ES-I3 (cell line): ENCODE results near the gene OR8K1.

ENCODE experiments used
- H3K36me3 ChIP-seq: 2 replicates; pipeline ENCODE4 v1.6.1; 2013; ENCODE audit warnings: mild to moderate bottlenecking, low read length, control low read depth, moderate library complexity; ENCODE audit not compliant: insufficient read depth
- H3K4me1 ChIP-seq: 2 replicates; pipeline ENCODE4 v1.6.1; 2013; ENCODE audit warnings: mild to moderate bottlenecking, control low read depth, low read length; ENCODE audit not compliant: insufficient read depth
- H3K9ac ChIP-seq: 2 replicates; pipeline ENCODE4 v1.6.1; 2013; ENCODE audit warnings: low read depth, mild to moderate bottlenecking, low read length, moderate library complexity
- H3K9me3 ChIP-seq: 2 replicates; pipeline ENCODE4 v1.6.1; 2013; ENCODE audit warnings: mild to moderate bottlenecking, low read length, moderate library complexity; ENCODE audit not compliant: control insufficient read depth, insufficient read depth

The OR8K1 gene

GRCh38 chr11:56345739-56346138 lies at the start of gene OR8K1:
Gene OR8K1, plus strand, starts transcription at chr11:56346039. Its CDS starts 0 bp downstream, at chr11:56346039.
- no peak within 1 kb of the TSS for H3K9ac ChIP-seq
- H3K36me3 ChIP-seq = no peaks in the 10 kb centered on the region
- H3K9me3 ChIP-seq = no peaks in the 10 kb centered on the region; the same call in 1 of the 2 replicates
- H3K4me1 ChIP-seq = peaks cover 3% of the 10 kb centered on the region; the same call in 1 of the 2 replicates

DNA sequence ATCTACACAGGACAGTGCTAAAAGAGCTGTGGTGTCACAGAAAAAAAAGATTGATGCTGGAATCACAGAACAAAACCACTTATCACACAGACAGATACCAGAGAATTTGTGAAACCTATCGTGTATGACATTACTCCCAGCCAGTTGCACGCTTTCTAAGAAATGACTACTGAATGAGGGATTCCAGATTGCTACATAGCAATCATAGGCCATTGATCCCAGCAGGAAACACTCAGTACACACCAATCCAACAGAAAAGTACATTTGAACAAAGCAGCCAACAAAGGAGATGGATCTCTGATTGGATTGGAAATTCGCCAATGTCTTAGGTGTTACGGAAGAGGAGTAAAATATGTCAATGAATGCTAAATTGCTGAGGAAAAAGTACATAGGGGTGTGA lies 48.9 kb upstream of the OR8K1 start:
- Histone ChIP-seq H3K4me1 (no peaks in the 10 kb centered on the region), H3K9me3 (no peaks in the 10 kb centered on the region)

GRCh38 chr11:56307836-56308235 lies 38.0 kb upstream of the OR8K1 start:
- no peaks in the 10 kb centered on the region for H3K4me1 ChIP-seq
- no peaks in the 10 kb centered on the region for H3K9me3 ChIP-seq
- H3K9ac ChIP-seq = no peak overlapping the region
- H3K36me3 ChIP-seq = no peaks in the 10 kb centered on the region

More for the DNA sequence above, 48.9 kb upstream of the OR8K1 start:
- Histone ChIP-seq H3K9ac (no peak overlapping the region), H3K36me3 (no peaks in the 10 kb centered on the region)

DNA sequence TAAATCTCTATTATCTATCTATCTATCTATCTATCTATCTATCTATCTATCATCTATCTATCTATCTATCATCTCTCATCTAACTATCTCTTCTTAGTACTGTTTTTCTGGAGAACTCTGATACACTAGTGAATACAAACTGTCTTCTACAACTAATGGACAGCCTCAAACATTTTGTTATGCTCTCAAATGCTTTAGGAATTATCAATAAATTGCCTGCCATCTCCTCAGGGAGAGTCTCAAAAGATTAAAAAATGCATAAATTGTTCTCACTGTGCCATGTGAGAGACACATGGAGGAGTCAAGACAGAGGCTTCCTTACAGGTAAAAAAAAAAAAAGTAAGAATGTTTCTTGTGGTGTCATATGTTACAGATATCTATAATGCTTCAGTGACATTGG lies 31.0 kb upstream of the OR8K1 start, which contains the start of gene OR8K3:
TSS of gene OR8K3 (plus strand) at position 301 of the 400 bp plus-strand sequence. CDS start 3,163 bp downstream, outside the sequence.
- no peaks in the 10 kb centered on the region for H3K36me3 ChIP-seq
- H3K9me3 ChIP-seq = no peaks in the 10 kb centered on the region
- no peak within 1 kb of the TSS for H3K9ac ChIP-seq
- H3K4me1 ChIP-seq = no peaks in the 10 kb centered on the region

DNA sequence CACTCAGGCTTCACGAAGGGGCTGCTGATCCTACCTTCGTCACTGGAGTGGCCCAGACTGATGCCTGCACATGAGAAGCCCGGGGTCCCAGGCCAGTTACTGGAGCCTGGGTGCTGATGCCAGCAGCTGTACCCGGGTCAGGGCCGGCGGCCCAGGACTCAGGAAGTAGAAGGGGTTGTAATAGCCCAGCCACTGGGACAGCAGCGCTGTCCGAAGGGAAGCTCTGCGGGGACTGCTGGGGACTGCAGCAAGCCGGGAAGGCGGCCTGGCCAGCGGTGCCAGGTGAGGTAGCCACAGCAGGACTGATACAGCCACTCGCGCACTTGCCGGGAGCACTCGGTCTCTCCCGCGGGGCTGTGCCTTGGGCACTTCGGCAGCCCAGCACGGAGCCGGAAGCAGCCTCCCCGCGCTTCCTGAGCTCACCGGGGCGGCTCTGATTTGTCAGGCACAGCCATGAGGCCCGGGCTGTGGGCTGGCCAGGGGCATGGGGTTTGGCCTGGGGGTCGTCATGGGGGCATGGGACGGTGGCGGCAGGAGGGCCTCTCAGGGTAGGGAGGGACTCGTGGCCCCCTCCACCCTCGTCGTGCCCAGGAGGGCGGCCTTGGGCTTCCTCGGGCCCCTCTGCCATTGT lies 13.9 kb upstream of the OR8K1 start:
- Histone ChIP-seq H3K9me3 (no peaks in the 10 kb centered on the region), H3K36me3 (no peaks in the 10 kb centered on the region), H3K9ac (no peak overlapping the region), H3K4me1 (no peaks in the 10 kb centered on the region)

GRCh38 chr11:56333156-56333555 lies 12.7 kb upstream of the OR8K1 start:
- Histone ChIP-seq H3K36me3 (no peaks in the 10 kb centered on the region), H3K4me1 (peaks cover 6% of the 10 kb centered on the region; the same call in 1 of the 2 replicates), H3K9me3 (no peaks in the 10 kb centered on the region), H3K9ac (no peak overlapping the region)

GRCh38 chr11:56340289-56340688 lies 5.5 kb upstream of the OR8K1 start:
- H3K9me3 ChIP-seq = no peaks in the 10 kb centered on the region; the same call in 1 of the 2 replicates
- peaks cover 8% of the 10 kb centered on the region; the same call in 1 of the 2 replicates for H3K4me1 ChIP-seq

DNA sequence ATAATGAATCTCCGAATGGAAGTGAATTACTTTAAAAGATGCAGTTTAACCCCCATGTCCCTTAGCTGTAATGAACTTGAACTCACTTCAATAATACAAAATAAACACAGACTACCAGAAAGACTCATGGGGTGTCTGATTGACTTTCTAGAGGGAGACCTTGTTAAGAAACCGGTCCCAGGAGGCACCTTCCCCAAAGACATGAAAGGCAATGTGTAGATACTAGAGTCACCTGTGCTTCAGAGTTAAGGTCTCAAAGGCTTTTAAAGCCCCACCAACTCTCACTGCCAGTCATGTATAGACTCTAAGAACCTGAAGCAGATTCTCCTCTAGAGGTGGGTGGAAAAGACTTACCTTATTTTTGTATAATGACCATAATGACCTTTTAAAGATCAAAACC lies 8.2 kb downstream of the OR8K1 start, which contains the start of gene OR8J1:
TSS of gene OR8J1 (plus strand) at position 301 of the 400 bp plus-strand sequence. CDS start 5,956 bp downstream, outside the sequence.
- Histone ChIP-seq H3K9ac (no peak within 1 kb of the TSS), H3K36me3 (no peaks in the 10 kb centered on the region), H3K9me3 (no peaks in the 10 kb centered on the region)

More at GRCh38 chr11:56340289-56340688, 5.5 kb upstream of the OR8K1 start:
- Histone ChIP-seq H3K9ac (no peak overlapping the region), H3K36me3 (no peaks in the 10 kb centered on the region)

DNA sequence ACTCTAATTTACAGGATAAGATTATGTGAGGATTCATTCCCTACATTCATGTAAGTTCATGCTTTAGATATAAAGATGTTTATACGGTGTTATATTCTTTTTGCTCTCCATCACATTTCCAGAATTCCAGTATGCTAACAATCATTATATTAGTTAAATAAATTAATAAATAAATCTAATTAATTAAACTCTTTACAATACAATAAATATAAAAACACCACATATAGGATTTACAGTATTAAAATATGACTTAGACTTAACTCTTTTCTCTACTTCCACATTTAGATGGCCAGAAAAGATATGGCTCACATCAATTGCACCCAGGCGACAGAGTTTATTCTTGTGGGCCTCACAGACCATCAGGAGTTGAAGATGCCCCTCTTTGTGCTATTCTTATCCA lies 29.5 kb downstream of the OR8K1 start, which contains the start of gene OR8U1:
TSS of gene OR8U1 (plus strand) at position 301 of the 400 bp plus-strand sequence. CDS start at position 301, 0 bp downstream.
- Histone ChIP-seq H3K9me3 (no peaks in the 10 kb centered on the region), H3K9ac (no peak within 1 kb of the TSS), H3K4me1 (no peaks in the 10 kb centered on the region), H3K36me3 (no peaks in the 10 kb centered on the region)

More for the DNA sequence above, 8.2 kb downstream of the OR8K1 start, which contains the start of gene OR8J1:
- H3K4me1 ChIP-seq = no peaks in the 10 kb centered on the region

DNA sequence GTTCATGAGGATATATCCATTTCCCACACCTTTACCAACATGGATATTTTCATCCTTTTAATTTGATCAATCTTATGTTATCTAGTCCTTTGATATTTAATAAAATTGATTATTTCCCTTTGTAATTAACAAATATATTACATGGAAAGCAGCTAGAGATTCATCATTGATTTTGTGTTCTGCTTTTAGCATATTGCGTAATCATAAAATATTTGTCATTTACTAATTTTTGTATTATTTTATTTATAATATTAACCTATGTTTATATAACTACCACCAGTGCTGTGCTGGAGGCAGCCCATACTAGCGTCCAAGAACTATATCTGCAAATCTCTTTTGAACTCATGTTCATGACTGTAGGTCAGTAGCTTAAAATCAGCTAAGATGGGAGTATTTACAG lies 34.3 kb downstream of the OR8K1 start:
- H3K9me3 ChIP-seq = no peaks in the 10 kb centered on the region
- H3K9ac ChIP-seq = no peak overlapping the region
- H3K36me3 ChIP-seq = no peaks in the 10 kb centered on the region
- H3K4me1 ChIP-seq = no peaks in the 10 kb centered on the region

DNA sequence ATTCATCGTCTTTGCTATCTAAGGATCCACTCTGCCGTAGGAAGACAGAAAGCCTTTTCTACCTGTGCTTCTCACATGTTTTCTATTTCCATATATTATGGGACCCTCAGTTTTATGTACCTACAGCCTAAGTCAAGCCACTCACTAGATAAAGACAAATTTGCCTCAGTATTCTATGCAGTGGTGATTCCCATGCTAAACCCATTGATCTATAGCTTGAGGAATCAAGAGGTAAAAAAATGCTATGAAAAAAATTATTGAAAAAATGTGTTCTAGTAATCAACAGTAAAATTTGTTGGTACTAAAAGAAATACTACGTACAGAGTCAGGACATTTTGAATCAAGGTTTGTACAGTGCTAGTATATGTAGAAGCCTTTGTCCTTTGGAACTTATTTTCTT lies 48.5 kb downstream of the OR8K1 start:
- Histone ChIP-seq H3K4me1 (no peaks in the 10 kb centered on the region), H3K9me3 (no peaks in the 10 kb centered on the region), H3K36me3 (no peaks in the 10 kb centered on the region), H3K9ac (no peak overlapping the region)

GRCh38 chr11:56396047-56396446 lies 50.2 kb downstream of the OR8K1 start:
- H3K36me3 ChIP-seq = no peaks in the 10 kb centered on the region
- H3K4me1 ChIP-seq = no peaks in the 10 kb centered on the region
- H3K9ac ChIP-seq = no peak overlapping the region
- H3K9me3 ChIP-seq = no peaks in the 10 kb centered on the region
